Hematopoietic multipotent progenitor cell treated with erythropoietin and hydrocortisone succinate and interleukin-3 and kit ligand, for 17 days (in vitro differentiated cells): ENCODE data around the gene CCR7.

Source experiments
- DNase-seq: peaks from one replicate; pipeline ENCODE4 v3.0.0-alpha.2; 2015; ENCODE audit warnings: low spot score

The CCR7 gene

DNA sequence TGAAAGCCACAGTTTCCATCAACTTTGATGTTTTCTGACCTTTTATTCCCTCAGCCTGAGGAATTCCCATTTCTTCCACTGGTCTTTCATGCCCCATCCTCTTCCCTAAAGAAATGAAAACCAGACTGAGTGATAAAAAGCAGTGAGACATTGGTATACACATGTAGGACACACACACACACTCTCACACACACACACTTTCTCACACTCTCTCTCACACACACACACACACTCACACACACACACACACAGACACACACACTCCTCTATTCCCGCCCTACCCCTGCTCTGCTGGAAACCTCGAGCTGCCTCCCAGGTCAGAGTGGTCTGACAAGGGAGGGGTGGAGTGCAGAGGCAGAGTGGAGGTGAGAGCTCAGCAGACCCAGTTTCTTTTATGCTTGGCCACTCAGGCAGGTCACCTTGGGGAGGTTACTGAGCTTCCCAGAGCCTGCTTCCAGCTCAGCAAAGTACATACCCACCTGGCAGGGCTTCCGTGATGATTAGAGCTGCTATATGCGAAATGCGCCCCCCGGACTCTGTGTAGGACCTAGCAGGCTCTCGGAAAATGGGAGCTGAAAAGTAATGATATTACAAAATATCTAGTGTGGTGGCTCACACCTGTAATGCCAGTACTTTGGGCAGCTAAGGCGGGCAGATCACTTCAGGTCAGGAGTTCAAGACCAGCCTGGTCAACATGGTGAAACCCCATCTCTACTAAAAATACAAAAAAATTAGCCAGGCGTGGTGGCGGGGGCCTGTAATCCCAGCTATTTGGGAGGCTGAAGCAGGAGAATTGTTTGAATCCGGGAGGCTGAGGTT is 30.7 kb downstream of the CCR7 start:
- DNase-seq = no peak

GRCh38 chr17:40533896-40534295 is 31.4 kb downstream of the CCR7 start:
- DNase-seq = no peak

- no peak for DNase-seq
These were observed 32.6 kb downstream of the CCR7 start for GRCh38 chr17:40532520-40533253.

DNA sequence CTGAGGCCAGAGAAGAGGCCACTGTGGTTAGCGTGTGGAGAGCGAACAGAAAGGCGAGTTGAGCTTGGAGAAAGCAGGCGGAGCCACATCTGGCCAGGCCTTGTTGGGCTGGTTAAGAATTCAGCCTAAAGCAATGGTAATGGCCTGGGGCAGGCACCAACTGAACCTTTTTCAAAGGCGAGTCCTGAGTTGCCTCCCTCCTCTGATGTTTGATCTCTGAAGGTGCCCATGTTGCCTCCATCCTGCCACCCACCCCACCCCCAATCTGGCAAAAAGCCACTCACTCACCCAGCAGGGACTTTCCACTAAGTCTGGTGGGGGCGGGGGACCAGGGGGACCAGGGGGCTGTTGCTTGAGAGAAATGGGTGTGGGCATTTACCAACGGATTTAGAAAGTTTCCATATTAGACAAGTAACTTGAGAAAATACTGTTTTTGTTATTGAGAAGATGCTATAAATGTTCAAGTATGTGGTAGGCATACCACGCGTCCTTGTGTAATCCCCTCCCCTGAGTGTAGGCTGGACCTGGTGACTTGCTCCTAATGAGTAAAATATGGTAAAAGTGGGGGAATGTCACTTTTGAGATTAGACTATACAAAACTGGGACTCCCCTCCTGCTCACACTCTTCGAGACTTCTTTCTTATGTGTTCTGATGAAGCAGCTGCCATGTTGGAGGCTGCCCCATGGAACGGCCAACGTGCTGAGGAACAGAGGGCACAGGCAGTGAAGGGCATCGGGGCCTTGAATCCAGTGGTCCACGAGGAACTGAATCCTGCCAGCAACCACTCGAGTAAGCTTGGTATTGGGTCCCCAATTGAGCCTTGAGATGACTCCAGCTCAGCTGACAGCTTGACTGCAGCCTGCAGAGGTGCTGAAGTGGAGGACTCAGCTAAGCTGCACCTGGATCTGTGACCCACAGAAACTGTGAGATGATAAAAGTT is 34.0 kb downstream of the CCR7 start:
- DNase-seq = no peak

DNA sequence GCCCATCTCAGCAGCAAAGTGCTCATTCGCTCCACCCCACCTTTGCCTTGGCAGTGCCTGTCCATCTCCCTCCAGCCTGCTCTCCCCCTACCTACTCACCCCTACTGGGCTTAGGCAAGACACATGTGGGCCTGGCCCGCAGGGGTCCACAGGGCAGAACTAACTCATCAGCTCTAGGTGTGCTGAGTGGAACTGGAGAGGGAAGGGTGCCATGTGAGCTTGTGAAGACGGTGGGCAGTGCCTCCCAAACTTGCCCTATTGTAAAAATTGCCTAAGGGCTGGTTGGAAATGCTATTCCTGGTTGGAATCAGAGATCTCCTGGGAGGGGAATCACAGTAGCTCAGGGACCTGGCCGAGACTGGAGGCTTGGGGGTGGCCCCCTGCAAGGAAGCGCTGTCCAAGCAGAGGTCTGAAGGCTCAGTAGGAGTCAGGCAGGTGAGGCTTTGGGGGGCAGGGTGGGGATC is 34.7 kb downstream of the CCR7 start:
- DNase-seq = no peak

DNA sequence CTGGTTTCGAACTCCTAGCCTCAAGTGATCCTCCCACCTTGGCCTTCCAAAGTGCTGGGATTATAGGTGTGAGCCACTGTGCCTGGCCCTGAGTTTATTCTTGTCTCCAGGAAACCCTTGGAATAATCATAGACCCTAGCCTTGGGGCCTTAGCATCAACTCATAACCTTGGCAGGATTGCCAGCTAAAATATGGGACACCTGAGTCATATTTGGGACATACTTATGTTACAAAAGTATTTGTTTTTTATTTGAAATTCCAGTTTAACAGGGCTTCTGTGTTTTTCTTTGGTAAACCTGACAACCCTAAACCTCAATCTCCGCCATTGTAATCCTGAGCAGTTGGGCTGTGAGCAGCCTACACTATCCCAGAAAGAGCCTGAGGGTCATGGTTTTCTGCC is 35.3 kb downstream of the CCR7 start:
- no peak for DNase-seq

- DNase-seq = no peak
These were observed 36.4 kb downstream of the CCR7 start for GRCh38 chr17:40528692-40529417.

DNA sequence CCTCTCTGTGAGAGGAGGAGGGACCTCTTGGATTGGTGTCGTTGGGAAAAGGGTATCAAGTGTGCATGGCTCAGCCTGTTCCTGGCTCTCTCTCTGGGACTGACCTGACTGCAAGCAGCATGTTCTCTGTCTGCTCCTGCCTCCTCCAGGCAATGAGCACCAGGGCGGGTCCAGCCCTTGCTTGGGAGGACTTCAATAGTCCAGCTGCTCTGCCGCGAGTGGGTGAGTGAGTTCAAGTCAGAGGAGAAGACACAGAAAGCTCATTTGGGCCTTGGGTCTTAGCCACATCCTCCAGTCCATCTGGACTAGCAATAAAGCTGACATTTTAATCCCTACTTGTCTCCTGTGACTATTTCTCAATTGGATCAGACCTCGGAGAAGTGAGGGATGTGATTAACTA is 38.6 kb downstream of the CCR7 start:
- no peak for DNase-seq

DNA sequence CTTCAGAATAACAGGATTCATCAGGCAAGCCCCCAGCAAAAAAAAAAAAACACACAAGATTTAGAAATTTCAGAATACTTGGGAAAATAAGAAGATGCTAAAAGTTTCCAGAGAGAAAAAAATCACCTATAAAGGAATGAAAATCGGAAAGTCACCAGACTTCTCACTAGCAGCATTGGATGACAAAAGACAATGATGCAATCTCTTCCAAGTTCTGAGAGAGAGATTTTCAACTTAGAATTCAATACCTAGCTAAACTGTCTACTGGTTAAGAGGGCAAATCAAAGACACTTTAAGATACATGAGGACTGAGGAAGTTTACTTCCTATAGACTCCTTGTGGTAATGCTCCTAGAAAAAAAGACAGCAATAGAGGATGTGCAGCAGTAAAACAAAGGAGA is 40.0 kb downstream of the CCR7 start:
- no peak for DNase-seq

DNA sequence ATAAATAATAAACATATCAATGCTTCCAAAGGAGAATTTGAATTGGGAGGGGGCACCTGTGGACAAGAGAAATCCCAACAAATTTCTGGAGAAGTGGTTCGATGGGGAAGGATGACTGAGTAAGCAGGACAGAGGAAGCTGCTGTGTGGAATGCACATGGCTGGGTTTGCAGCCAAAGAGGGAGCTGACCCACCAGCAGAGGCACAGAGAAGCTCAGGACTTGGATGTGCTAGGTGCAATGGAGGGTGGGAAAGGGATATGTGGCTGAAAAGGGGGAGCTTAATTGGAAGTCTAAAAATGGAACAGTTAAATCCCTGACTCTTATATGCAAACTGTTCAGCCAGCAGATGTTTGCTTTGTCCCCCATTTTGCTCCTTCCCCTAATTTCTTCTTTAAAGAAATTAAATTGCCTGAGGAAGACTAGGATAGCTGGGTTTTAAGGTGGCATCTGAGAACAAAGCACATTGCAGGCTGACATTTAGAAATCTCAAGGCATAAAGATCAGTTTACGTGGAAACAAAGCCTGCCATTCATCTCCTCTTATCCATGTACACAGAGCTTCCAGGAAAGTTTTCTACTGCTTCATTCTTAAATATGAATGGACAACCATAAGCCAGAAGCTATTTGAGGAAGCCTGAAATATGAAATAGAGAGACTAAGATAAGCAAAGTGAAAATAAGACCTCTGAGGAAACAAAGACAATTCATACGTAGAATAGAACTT is 40.9 kb downstream of the CCR7 start:
- DNase-seq = no peak

- DNase-seq = no peak
These were observed 42.3 kb downstream of the CCR7 start for GRCh38 chr17:40522961-40523310.

- no peak for DNase-seq
These were observed 42.9 kb downstream of the CCR7 start for GRCh38 chr17:40522250-40522960.

DNA sequence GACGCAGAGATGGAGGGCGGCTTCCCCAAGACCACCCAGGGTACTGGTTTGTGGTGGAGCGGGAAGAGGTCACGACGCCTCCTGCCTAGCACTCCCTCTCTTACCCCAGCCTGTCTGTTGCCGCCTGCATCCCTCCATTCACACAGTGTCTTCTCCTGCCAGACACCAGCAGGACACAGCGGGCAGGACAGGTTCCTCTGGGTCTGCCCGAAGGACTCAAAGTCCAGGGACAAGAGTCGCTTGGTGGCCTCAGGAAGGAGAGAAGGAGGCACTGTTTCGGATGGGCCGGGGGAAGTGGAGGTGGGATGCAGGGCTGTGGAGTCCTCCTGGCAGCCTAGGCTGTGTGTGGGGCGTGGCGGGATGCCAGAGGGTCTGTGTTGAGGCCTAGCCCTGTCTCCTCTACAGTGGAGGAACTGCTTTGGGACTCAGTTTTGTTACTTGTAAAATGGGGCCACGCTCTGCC is 44.2 kb downstream of the CCR7 start:
- no peak for DNase-seq

GRCh38 chr17:40519089-40519775 is 46.0 kb downstream of the CCR7 start:
- no peak for DNase-seq

DNA sequence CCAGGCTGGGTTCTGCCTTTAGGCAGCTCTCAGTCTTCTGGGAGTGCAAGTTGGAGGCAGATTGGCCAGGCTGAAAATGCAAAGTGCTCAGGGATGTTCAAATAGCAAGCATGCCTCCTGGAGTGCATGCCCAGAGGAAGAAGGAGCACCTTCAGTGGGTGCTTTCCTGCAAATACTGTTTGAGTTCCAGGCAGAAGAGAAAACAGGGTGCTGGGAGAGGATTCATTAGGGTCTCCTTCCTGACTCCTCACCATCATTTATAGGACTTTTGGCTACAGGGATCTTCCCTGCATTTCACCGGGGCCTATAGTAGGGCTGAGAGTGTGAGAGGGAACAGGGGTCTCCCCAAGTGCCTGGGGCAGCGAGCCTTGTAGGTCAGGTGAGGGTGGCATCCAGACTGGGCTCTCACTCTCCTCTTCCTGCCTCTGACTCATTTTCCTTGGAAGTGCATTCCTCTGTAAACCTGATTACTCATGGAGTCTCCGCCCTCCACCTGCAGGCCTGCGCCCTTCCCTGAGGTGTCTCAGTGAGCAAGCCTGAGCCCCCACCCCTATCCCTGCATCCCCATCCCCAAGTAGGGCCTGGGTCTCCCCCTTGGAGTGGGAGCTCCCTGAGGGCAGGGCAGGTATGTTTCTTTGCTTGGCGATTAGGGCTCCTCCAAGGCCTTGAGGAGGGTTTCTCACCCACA is 46.7 kb downstream of the CCR7 start:
- no peak for DNase-seq

GRCh38 chr17:40517981-40518380 is 47.3 kb downstream of the CCR7 start:
- DNase-seq = no peak

DNA sequence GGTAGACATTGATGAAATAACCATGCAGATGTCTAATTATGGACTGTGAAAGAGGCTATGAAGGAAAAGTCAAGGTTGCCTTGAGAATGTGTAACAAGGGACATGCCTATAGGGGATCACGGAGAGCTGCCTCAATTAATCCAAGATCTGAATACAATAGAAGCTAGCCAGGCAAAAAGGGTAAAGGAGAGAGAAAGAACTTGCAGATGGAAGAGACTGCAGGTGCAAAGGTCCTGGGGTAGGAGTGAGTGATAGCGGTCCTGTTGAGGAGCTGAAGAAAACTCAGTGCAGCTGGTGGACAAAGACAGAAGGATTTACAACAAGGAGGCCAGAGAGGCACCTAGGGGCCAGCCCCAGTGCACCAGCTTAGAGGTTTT is 48.0 kb downstream of the CCR7 start:
- no peak for DNase-seq

DNA sequence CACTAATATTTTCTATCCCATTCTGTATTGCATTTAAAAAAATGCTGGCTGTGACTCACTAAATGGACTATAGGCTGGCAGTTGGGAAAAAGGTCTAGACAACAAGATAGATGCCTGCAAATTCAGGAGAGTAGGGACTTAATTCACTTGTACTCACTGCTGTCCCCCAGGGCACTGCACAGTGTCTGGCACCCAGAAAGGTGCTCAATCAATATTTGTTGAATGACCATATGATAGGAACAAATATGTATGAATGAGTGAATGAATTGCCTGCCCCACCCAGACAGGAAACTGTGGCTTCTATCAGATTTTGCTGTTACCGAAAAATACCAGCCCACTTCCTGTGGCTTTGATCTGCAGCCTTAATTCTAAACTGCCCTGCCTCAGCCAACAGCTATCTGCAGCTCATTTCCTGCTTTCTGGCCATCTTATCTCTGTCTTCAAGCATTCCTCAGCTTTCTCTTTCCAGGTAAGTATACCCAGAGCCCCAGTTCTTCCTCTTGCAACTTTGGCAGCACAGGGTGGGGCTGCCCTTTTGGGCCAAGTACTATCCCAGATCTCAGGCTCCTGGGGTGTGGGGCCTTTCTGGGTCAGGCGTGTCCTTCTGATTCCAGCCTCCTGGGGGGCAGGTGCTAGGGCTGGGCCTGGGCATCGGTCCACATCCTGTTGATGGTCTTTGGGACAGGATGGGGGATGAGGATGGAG is 48.5 kb downstream of the CCR7 start:
- no peak for DNase-seq
